Neural crest cell (in vitro differentiated cells): Measurements from ENCODE around the gene LDLRAD2. TPM values are rescaled to one million over a fixed set of nuclear protein-coding genes. Genes with fewer than 3 reads are reported as not detected.

ENCODE experiments used
- DNase-seq: peaks from one replicate; pipeline ENCODE4 v3.0.0; 2021; ENCODE audit warnings: low read depth, mixed read lengths, low spot score
- H3K27ac Mint-ChIP-seq: one replicate; pipeline ENCODE4 v1.8.0; 2021; ENCODE audit warnings: mild to moderate bottlenecking, mixed read lengths; ENCODE audit not compliant: unreplicated experiment
- H3K27me3 Mint-ChIP-seq: 2 replicates; pipeline ENCODE4 v1.8.0; 2021; ENCODE audit warnings: low read depth, mild to moderate bottlenecking, mixed read lengths
- H3K36me3 Mint-ChIP-seq: 2 replicates; pipeline ENCODE4 v1.8.0; 2021; ENCODE audit warnings: low read depth, mild to moderate bottlenecking, mixed read lengths
- H3K4me1 Mint-ChIP-seq: 2 replicates; pipeline ENCODE4 v1.8.0; 2021; ENCODE audit warnings: mixed read lengths
- H3K4me3 Mint-ChIP-seq: one replicate; pipeline ENCODE4 v1.8.0; 2021; ENCODE audit warnings: mild to moderate bottlenecking, mixed read lengths
- H3K9me3 Mint-ChIP-seq: 2 replicates; pipeline ENCODE4 v1.8.0; 2021; ENCODE audit warnings: mixed read lengths
- CTCF ChIP-seq: fragments of 200-600 bp; sonication (generic); conservative IDR thresholded peaks from 2 replicates; pipeline ENCODE4 v1.5.0; 2021; ENCODE audit warnings: antibody characterized with exemption, mild to moderate bottlenecking
- total RNA-seq: library from RNA; stranded (reverse); gene quantifications from 2 replicates; pipeline ENCODE4 v1.2.1, GENCODE V29; 2021

LDLRAD2 gene
- total RNA-seq, 1 donor from 2014 or later, result 0.40 TPM

DNA sequence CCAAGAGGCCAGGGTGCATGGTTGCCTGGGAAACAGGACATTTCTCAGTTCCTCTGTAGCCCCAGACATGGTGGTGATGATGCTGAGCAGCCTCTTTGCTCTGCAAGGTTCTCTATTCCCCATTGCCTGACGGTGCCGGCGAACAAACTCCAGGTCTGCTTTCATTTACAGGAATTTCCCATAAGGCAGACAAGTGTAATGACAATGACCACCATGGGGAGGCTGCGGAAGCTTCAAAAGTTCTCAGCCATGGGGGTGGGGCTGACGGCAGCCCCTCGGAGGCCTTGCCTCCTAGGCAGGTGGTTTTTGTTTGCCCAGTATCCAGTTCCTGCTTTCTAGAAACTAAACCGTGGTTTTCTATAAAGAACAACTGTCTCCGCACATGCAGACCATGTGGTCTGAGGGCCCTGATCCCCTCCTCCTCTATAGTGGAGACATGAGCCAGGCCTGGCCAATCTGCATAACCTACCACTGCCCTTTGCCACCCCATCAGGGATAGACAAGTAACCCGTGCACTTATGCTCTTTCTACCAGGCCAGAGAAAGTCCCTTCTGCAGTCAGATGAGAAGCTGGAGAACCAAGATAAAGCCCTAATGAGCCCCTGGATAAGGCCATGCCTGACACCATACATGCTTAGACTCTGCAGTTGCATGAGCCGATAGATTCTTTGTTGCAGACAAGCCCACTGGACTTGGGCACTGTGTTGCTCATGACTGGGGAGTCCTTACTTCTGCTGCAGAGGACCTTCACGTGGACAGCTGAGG is 54.1 kb downstream of the LDLRAD2 start:
- peaks cover 27% of the 10 kb centered on the region for H3K4me1 Mint-ChIP-seq
- peak; percentile 30 for TF ChIP-seq CTCF
- H3K27me3 Mint-ChIP-seq, result no peaks in the 10 kb centered on the region
- no peak overlapping the region for H3K4me3 Mint-ChIP-seq
- DNase-seq, result no peak
- H3K9me3 Mint-ChIP-seq, result no peaks in the 10 kb centered on the region
- peaks cover 6% of the 10 kb centered on the region for H3K36me3 Mint-ChIP-seq
- peak overlapping the region; percentile 57 for H3K27ac Mint-ChIP-seq

- TF ChIP-seq CTCF, result no peak
- Mint-ChIP-seq H3K9me3 (no peaks in the 10 kb centered on the region), H3K4me3 (no peak overlapping the region), H3K36me3 (peaks cover 5% of the 10 kb centered on the region), H3K27me3 (no peaks in the 10 kb centered on the region), H3K4me1 (peaks cover 27% of the 10 kb centered on the region), H3K27ac (peak overlapping the region; percentile 57)
- no peak for DNase-seq
These were observed 54.6 kb downstream of the LDLRAD2 start for GRCh38 chr1:21866707-21867043.

- H3K9me3 Mint-ChIP-seq, result no peaks in the 10 kb centered on the region
- no peak overlapping the region for H3K27ac Mint-ChIP-seq
- H3K27me3 Mint-ChIP-seq, result no peaks in the 10 kb centered on the region
- no peak overlapping the region for H3K4me3 Mint-ChIP-seq
- DNase-seq, result no peak
- H3K4me1 Mint-ChIP-seq, result peaks cover 27% of the 10 kb centered on the region
- no peaks in the 10 kb centered on the region for H3K36me3 Mint-ChIP-seq
- TF ChIP-seq CTCF, result no peak
These were observed 55.5 kb downstream of the LDLRAD2 start for GRCh38 chr1:21867451-21867996.

DNA sequence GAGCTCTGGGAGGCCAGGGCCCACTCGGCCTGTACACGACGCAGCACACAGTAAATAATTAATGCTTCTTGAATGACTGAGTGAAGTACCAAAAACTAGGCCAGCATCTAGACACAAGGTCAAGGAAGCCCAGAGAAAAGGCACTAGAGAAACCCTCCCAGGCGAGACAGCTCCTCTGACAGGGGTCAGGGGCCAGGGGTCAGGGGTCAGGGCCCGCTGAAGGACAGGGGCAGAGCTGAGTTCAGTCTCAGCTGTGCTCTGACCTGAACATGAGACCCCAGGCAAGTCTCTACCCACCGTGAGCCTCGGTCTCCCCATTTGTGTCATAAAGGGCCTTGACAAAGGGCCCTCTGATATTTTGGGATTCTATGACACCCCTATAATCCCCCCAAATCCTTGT is 56.4 kb downstream of the LDLRAD2 start:
- Mint-ChIP-seq H3K27ac (no peak overlapping the region), H3K36me3 (no peaks in the 10 kb centered on the region), H3K9me3 (no peaks in the 10 kb centered on the region), H3K27me3 (no peaks in the 10 kb centered on the region), H3K4me3 (no peak overlapping the region), H3K4me1 (peaks cover 27% of the 10 kb centered on the region)
- TF ChIP-seq CTCF, result no peak
- DNase-seq, result peak; percentile 20

DNA sequence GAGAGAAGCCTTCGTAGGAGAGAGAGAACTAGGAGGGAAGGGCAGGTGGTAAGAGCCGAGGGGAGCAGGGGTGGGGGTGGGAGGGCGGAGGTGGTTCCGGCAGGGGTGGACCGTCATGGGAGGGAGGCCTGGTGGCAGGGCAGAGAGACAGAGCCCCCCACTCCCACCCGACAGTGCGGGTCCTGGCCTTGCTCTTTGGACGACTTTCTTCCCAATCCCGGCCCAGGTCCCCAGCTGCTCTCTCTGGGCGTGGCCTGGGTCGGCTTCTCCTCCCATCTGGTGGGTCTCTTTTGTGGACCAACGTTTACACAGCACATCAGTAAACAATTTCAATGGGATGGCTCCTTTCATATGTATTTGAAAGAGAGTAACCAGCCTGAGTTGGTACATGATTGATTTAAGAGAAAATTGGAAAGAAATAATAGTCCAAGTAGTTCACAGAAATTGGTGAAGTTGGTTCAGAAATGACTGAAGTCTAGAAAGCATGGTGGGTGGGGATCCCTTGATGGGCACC is 56.9 kb downstream of the LDLRAD2 start:
- Mint-ChIP-seq H3K27me3 (no peaks in the 10 kb centered on the region), H3K36me3 (no peaks in the 10 kb centered on the region), H3K4me1 (peaks cover 27% of the 10 kb centered on the region), H3K4me3 (no peak overlapping the region), H3K9me3 (no peaks in the 10 kb centered on the region), H3K27ac (peak overlapping the region; percentile 59)
- DNase-seq, result no peak
- no peak for TF ChIP-seq CTCF
